Activated CD4-positive, alpha-beta T cell treated with anti-CD3 and anti-CD28 coated beads for 48 hours (primary cell): ENCODE data around the gene BDH1.
"Not testable (repeated sequence)": the region's sequence is repeated elsewhere in the genome, so short reads cannot be mapped to it uniquely, and the experiment has no call there.

Source experiments
- DNase-seq: peaks from one replicate; pipeline ENCODE4 v3.0.0-alpha.2; 2020

The BDH1 gene

GRCh38 chr3:197577366-197578074, 21.8 kb upstream of the BDH1 start:
- DNase-seq = no peak

GRCh38 chr3:197576838-197577237, 21.1 kb upstream of the BDH1 start:
- no peak for DNase-seq

- no peak for DNase-seq
Measured at GRCh38 chr3:197575362-197575761, 19.6 kb upstream of the BDH1 start.

GRCh38 chr3:197574396-197574991, 18.7 kb upstream of the BDH1 start:
- DNase-seq = not testable (repeated sequence)

- no peak for DNase-seq
Measured at GRCh38 chr3:197573048-197573767, 17.4 kb upstream of the BDH1 start.

- not testable (repeated sequence) for DNase-seq
Measured at GRCh38 chr3:197571880-197572172, 16.1 kb upstream of the BDH1 start.

GRCh38 chr3:197571074-197571879, 15.5 kb upstream of the BDH1 start:
- not testable (repeated sequence) for DNase-seq

GRCh38 chr3:197569433-197569832, 13.7 kb upstream of the BDH1 start:
- DNase-seq = not testable (repeated sequence)

- DNase-seq = no peak
Measured at GRCh38 chr3:197567904-197568681, 12.3 kb upstream of the BDH1 start.

GRCh38 chr3:197566155-197566554, 10.4 kb upstream of the BDH1 start:
- DNase-seq = not testable (repeated sequence)

- no peak for DNase-seq
Measured at GRCh38 chr3:197564097-197564843, 8.5 kb upstream of the BDH1 start.

GRCh38 chr3:197562398-197563251, 6.9 kb upstream of the BDH1 start:
- DNase-seq = no peak

- DNase-seq = no peak
Measured at GRCh38 chr3:197561926-197562325, 6.2 kb upstream of the BDH1 start.

GRCh38 chr3:197559651-197560050, 3.9 kb upstream of the BDH1 start:
- DNase-seq = no peak

GRCh38 chr3:197554562-197555280, 1.0 kb downstream of the BDH1 start:
- DNase-seq = peak; percentile 97

GRCh38 chr3:197554196-197554561, 1.6 kb downstream of the BDH1 start:
- DNase-seq = no peak

GRCh38 chr3:197552198-197552597, 3.6 kb downstream of the BDH1 start:
- no peak for DNase-seq

GRCh38 chr3:197550489-197550888, 5.3 kb downstream of the BDH1 start:
- no peak for DNase-seq

GRCh38 chr3:197549261-197549885, 6.4 kb downstream of the BDH1 start:
- DNase-seq = no peak
